HG02759 (cell line): ENCODE data around the gene RFT1.

Source experiments
- ATAC-seq: cut with Tn5 transposase; IDR thresholded peaks from one replicate; pipeline ENCODE4 v1.9.1; 2021; ENCODE audit warnings: mild to moderate bottlenecking, moderate library complexity; ENCODE audit not compliant: unreplicated experiment

RFT1 gene

DNA sequence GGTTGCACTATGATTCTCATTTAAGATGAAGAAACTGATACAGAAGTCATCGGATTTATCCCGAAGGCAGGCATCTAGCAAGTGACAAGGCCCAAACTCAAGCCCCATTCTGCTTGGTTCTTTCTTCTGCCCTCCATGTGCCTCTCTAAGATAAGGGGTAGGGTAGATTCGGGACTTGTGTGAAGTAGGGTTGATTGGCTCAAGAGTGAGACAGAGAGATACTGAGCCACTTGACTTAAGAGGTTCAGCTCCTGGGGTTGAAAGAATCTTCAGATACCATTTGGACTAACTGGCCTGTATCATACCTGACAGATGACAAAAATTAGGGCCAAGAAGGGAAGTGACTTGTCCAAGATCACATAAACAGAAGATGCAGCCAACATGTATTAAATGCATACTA lies 891 bp downstream of the RFT1 start:
- ATAC-seq, result no peak

DNA sequence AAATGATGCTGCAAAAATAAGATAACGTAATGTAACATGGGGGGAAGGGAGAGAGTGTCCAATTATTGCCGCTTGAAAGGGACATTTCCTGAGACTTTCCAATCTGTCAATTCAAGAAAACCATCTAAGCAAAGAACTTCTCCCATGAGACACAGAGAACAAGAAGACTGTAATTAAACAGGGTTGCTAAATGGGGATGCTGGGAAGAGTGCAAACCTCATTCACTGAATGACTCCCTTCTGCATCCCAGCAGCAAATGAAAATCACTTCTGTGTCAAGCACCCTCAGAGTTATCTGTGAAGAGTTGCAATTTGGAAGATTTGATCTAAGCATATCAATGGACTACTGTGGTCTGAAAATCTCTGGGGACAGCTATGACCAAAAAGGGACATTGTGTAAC lies 3.6 kb downstream of the RFT1 start:
- no peak for ATAC-seq

DNA sequence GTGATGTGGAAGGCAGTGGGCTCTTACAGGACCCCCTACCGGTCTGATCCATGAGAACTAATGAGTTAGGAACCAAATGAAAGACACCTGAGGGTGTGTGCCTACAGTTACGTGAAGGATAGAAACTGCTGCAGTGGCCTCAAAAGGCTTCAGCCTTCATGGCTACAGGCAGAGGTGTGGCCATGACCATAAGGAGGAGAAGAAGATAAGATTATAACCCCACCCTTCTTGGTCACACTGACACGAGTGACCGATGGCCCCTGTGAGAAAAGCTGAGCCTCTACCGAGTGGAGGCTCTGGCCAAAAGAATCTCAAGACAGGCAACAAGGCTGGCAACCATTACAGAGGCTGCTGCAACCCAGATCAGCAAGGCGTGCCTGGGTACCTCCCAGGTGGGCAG lies 6.3 kb downstream of the RFT1 start:
- ATAC-seq, result no peak

DNA sequence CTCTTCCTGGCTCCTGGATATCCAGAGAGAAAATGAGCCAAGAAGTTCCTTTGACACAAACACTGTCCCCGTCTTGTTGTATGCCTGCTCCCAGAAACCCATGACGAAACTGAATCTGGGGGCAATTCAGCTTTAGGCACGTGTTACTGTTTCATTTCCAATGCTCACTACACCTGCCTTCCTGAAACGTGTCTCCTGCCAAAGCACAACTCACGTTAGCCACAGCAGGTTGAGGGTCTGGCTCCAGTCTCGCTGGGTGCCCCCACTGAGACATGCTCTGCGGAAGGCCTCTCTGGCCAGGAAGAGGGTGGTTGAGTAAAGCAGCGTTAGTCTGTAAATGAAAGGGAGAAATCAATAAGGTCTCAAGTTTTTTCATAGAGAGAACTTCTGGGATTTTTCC lies 6.7 kb downstream of the RFT1 start:
- ATAC-seq, result no peak

DNA sequence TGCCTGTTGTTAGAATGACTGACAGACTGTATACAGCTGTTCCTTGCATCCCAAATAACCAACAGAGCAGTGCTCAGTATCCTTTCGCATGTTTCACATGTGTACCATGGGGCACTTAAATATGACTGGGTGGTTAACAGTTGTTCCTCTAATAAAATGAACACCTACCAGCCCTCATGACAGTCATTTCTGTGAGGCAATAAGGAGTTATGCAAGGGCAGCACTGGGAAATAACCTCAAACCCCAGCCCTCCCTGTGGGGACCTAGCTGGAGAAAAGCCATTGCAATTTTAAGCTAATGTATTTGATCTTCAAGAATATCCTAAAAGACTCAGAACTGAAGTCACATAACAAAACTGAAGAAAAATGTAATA lies 7.3 kb downstream of the RFT1 start:
- ATAC-seq, result no peak

DNA sequence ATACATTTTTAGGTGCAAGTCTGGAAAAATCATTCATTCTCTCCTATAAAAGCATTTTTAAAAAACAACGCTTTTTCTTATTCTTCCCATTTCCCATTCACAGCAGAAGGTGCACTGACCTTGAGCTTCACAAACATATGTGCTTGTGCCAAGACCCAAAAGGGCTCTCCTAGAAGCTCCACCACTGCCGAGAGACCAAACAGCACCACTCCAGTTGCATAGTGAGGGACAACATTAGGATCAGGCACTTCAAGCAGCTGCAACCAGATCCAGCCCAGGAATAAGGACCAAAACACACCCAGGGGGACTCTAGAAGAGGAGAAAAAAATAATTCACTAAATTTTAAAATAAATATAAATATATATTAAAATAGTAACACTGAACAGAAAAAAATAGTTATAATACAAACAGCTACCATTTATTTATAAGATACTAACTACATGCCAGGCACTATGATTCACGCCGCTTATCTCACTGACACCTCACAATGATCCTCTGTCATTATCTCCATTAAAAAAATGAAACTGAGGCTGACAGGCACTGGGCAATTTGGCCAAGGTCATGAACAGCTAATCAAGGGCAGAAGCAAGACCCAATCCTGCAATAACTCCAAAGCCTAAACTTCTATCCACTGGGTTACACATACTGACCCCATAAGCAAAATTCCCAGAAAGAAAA lies 7.8 kb downstream of the RFT1 start:
- ATAC-seq, result no peak

DNA sequence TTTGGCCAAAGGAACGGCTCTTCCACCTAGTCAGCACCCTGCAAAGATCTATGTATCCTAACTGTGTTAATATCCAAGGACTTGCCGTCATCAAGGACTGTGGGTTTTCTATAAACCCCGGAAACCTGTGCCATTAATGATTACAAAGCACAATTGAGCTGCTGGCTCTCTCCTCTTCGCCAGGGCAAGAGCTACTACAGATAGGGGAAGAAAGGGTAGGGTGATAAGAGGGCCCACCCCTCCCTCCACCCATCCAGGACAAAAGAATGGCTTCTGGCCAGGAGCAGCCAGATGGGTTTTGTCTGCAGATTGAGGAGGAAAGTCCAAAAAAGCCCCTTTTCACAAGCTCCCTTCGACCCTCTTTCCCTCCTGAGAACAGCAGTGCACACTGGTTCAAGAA lies 9.9 kb downstream of the RFT1 start:
- ATAC-seq, result no peak

DNA sequence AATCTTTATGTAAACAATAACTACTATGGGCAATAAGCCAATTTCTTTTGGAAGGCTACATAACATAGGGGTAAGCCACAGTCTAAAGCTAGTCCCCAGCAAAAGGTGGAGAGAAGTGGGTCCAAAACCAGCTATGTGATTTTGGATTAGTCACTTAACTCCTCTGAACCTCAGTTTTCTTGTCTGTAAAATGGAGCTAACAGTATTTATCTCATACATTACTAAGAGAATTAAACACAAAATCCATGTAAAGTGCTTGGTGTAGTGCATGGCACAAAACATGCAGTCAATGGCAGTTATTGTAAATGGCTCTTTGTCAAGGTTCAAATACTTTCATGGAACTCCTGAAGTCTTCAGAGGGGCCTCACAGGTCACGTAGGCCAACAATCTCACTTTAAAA lies 13.3 kb downstream of the RFT1 start:
- ATAC-seq, result no peak

DNA sequence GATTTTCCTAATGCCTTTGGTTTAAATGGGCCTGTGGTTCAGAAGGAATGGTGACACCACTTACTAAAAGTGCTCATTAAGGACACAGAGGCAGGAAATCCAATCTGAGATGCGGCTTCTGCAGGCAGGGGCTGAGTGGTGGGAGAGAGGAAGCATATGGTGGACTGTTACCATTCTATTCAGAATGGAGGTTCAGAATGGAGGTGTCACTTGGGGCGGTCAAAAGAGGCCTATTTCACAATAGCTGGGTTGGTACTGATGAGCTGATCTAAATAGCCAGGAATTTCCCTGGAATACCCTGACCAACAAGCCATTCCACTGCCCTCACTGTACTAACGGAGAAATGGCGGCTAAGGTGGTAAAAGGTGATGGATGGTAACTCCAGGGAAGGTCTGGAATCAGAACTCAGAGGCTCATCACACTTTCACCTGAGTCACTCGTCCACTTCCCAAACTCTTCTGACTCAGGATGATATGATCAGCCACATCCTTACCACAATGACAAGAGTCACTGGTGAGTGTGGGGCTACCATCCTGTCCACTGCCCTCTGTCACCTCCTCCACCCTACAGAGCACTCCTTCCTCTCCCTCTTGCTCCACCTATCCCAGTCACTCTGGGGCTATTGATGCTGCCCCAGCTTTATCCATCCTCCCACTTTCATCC lies 15.7 kb downstream of the RFT1 start:
- ATAC-seq, result no peak

DNA sequence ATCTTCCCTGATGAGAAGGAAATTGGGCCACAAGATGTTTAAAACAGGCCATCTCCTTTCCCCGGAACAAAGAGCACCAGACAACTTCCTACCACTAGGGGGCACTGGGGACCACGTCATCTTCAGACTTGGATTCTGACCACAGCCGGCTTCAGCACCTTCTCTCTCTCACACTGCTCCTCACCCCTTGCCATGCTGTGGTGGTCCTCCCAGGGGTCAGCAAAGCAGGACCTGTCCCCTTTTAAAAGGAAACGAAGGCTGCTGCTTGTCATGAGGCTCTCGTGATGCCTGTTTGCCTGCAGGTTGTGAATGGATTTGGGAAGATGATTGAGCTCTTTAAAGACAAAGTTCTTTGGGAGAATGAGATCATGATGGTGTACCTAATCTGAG lies 16.2 kb downstream of the RFT1 start:
- ATAC-seq, result peak; percentile 67

DNA sequence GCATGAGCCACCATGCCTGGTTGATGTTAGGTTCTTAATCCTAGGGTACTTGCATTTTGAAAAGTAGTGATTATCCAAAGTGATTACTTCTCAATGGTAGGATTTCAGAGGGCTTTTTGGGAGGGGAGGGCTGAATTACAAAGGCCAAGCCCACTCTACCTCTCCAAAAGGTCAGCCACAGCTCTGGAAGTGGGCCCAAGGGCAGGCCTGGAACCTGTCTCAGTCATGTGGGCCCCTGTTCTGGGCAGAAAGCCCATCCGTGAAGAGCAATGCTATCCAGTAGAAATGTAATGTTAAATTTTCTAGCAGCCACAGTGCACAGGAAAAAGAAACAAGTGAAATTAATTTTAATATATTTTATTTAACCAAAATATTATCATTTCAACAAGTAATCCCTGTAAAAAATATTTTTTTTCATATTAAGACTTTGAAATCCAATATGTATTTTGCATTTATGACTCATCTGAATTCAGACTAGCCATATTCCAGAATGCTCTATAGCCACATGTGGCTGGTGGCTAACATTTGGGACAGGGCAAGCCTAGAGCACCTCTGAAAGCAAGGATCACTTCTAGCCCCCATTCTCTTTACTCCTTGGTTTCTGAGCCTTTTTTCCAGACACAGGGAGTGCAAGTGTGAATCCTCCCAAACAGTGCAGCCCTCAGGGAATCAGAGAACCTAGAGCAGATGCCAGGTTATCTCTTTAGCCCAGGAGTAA lies 16.8 kb downstream of the RFT1 start:
- no peak for ATAC-seq

DNA sequence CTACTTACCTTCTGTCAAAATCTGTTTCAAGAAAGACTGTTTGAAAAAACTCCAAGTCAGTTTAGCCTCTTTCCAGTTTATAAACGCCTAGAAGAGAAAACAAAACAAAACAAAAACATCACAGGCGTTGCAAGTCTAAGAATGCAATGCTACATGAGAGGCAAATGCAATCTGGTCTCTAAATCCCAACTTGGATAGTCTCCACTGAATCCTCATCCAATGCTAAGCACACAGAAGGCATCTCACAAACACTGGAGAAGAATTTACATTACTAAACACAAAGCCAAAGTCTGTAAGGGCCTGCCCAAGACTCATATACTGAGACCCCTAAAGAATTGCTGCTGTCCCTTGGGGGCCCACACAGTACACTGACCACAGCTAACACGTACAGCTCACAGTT lies 18.4 kb downstream of the RFT1 start:
- no peak for ATAC-seq

DNA sequence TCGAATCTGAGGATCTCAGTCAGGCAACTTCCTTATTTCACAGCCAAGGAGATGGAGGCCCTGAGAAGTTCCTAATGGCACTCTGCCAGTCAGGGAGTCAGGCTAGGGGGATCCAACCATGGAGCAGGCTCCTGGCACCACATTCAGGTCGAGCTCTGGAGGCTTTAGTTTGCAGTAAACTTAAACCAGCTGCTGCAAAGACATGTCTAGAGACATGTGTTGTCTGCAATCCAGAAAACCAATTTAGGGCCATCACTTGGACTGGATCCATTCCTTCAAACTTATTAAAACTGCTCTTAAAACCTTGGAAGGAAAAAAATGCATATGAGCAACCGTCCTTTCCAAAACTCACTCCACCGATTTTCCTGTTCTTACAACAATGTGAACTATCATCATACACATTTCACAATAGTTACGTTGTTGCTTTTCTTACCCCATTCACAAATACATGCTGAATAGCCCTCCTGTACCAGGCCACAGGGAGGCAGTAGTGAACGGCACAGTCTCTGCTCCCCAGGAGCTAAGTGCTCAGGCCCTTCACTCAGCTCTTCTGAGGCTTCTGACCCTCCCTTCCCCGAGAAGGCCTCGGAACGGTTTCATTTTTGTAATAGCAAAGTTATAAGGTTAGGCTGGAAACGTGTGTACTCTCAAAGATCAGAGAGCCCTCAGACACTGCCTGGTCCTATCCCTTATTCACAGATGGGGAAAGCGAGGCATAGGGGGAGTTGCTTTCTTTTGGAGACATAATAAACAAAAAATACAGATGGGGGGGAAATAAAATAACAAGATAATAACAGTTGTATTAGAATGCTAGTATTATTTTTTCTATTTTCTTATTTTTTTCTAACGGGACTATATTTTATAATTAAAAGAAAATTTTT lies 20.1 kb downstream of the RFT1 start:
- ATAC-seq, result no peak

DNA sequence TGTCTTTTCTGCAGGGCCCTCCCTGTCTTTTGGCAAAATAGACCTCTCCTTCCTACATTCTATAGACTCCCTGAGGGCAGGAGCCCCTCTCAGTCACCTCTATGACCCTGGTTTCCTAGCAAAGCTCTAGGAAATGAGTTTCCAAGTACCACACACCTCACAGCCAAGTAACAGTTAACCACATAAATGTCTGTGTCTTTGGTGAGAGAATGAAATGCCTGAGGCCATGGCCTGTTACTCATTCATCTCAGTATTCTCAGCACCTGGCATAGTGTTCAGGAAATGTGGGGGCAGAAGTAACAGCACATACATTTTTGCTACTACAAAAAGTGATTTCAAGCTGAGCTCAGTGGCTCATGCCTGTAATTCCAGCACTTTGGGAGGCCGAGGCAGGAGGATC lies 21.0 kb downstream of the RFT1 start:
- no peak for ATAC-seq

DNA sequence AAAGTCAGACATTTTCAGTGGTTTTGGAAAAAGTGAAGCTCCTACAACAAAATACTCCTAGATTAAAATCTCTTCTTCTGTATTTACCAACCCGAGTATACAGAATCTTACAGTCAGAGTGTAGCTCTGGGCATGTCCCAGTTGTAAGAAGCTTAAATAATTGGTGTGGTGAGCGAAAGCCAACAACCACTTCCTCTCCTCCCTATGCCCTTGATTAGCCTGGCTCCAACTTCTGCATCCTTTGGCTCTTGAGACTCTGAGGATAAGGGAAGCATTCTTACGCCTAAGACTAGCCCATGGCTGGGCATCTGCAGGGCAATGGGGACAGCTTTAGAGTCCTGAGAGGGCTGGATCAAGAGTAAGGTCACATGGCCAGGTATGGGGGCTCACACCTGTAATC lies 25.5 kb downstream of the RFT1 start:
- no peak for ATAC-seq

DNA sequence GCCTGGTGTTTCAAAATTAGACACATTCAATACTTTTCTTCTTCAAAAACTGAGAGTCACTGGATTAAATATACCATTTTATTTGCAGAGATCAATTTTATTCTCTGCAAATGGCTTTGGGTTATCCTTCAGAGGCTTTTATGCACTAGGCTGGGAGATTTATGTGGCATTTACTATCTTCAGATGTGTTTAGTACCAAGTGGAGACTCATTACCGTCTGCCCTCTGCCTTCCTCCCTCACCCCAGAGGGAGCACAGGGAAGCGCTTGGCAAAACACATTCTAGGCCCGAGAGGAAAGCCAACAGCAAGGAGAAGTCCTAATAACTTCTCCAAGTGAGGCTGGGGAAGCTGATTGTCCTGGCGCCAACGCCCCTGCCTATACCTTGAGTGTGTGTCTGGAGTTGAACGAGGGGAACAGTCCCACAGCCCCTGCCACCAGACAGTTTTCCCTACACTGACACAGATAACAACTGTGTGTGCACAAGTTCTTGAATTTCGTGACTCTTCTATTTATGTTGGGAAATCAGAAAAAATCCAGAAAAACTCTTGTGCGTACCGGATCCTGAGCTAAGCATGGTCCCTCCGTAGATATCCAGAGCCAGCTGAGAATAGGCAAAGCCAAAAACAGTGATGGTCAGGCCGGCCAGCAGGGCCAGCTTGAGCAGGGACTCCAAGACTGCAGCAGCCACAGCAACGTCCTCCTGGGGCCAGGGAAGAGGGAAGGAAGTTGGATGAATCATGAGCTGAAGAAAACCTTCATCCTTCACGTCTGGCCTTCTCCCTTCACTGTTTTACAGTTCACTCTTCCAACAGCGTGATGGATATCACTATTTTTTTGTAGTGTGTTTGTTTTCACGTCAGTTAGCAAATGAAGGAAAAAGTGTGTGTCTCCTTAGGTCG lies 26.6 kb downstream of the RFT1 start:
- ATAC-seq, result no peak

DNA sequence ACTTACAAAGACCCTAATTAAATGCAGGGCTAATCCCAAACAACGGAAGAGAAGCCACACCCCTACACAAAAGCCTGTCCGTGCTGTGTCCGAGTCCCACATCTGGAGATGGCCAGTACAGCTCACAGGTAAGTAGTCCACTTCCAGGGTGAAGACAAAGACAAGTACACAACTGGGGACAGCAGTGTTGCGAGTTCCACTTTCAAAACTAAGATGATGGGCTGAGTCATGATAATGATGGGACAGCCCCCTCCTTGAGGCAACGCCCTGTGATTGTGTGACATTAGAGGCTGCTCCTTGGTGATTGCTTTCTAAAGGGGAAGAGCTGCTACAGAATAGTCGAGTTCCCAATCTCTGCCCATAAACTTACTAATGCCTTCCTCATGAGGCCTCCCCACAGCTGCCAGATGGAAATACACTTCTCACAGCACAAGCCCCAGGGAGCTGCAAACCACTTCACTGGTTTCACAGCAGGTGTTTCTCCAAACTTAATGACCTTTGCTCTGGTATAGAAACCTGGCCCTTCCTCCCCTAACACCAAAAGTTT lies 27.6 kb downstream of the RFT1 start:
- ATAC-seq, result peak; percentile 81

DNA sequence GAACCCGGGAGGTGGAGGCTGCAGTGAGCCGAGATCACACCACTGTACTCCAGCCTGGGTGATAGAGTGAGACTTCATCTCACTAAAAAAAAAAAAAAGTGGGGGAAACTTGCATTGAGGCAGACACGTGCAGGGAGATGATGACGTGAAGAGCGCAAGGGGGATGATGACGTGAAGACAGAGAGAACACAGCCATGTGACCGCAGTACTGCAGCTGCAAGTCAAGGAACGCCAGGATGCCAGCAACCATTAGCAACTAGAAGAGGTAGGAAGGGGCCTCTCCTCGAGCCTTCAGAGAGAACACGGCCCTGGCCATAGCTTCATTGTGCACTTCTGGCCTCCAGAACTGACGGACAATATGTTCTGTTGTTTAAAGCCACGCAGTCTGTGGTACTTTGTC lies 28.3 kb downstream of the RFT1 start:
- no peak for ATAC-seq

DNA sequence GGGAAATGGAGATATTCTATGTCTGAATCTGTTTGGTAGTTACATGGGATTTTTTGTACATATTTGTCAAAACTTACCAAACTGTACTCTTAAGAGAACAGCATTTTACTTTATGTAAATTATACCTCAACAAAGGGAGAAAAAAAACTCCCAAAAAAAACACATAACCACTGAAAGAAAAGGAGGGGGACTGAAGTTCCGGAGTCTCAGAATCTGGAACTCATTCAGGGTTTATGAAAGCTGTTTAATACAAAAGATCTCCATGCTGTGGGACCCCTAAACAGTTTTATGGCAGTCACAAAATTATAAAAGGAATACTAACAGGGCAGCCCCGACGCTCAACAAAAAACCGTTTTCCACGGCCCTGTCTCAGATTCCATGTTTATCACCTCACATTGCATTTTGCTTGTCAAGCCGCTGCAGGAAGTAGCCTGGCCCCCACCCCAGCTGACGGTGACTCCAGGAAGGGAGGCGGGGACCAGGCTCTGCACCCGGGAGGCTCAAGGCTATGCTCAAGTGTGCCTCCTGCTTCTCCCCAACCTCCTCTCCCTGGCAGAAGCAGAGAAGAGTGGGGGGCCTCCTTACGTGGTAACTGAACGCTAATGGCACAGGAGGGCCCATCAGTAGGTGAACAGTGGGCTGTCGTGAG lies 29.3 kb downstream of the RFT1 start:
- ATAC-seq, result no peak

DNA sequence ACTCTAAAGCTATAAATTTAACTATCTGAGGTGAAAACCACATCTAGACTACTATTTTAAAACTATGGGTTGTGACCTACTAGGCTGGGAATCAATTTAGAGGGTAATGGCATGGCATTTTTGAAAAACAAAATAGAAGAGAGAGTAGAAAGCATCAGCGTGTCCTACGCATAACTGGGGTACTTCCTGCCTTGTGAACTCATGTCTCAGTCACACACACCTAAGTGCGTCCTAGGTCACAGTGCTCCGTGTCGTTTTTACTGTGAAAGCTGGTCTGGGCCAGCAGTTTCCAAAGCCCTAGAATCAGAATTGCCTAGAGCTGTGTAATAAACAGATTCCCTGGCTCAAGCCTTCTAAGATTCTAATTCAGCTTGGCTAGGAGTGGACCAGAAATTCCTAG lies 32.3 kb downstream of the RFT1 start:
- ATAC-seq, result no peak
